ENCODE measurements around the gene SF3A2. TPM values are rescaled to one million over a fixed set of nuclear protein-coding genes. Genes with fewer than 3 reads are reported as not detected.

The SF3A2 gene
- total and polyA plus RNA-seq, 10 of the 15 experiments (the other 5 are each of a cell fraction or from before 2014, with no cell fraction given) = 0.33 to 143 (median 30.6) TPM

DNA sequence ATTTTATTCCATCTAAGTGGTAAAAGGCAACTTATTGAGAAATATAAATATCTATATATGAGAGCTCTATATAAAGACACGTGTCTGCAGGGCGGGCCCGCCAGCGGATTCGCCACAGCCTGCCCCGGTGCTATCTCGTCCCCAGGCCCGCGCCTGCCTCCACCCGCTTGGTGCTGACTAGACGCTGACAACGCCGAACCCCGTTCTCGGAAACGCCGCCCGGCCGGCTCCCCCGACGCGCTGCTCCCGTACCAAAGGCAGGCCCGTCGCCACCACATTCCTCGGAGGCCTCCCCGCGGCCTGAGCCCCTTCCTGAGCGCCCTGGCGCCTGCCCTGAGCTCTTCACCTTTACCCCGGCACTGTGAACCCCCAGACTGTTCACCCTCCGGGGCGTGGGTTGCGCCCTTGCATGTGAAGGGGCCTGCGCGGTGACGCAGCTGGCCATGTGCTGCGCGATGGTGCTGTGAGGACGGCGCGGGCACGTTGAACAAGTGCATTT is 6.5 kb upstream of the SF3A2 start:
- intact Hi-C loops (cut with micrococcal nuclease; ENCODE audit: unreplicated experiment) = loop anchor here (10.0 kb wide), 1 partner anchor 135 kb away; the partner anchor contains the start of genes IZUMO4 and MOB3A
- Histone ChIP-seq H3K4me3 (no peak overlapping the region), H3K4me2 (ENCODE audit: control insufficient read depth, insufficient read depth) (no peak overlapping the region), H3K9ac (ENCODE audit: control insufficient read depth, insufficient read depth, low read length) (no peak overlapping the region), H3K27ac (ENCODE audit: control insufficient read depth, insufficient read depth) (no peak overlapping the region), H2AFZ (ENCODE audit: control insufficient read depth, low read depth, low read length) (no peak overlapping the region), H3K36me3 (ENCODE audit: control insufficient read depth in 2 of 2, insufficient read depth in 2 of 2, low read length in 1 of 2) (peaks cover 0 to 40% of the 10 kb centered on the region in 2 experiments; a peak in 3 of 4 replicates), H4K20me1 (ENCODE audit: control insufficient read depth, insufficient read depth) (no peaks in the 10 kb centered on the region), H3K9me3 (replicated peaks; ENCODE audit: control insufficient read depth, insufficient read depth, low read length) (no peaks in the 10 kb centered on the region), H3K27me3 (replicated peaks in 1 of 2; ENCODE audit: control insufficient read depth in 2 of 2, insufficient read depth in 2 of 2, low read length in 1 of 2) (no peaks in the 10 kb centered on the region), H3K4me1 (ENCODE audit: control insufficient read depth, insufficient read depth, low read length) (peaks cover 12% of the 10 kb centered on the region), H3K79me2 (ENCODE audit: control insufficient read depth, insufficient read depth, low read length) (peaks cover 21% of the 10 kb centered on the region)
- ChIA-PET RAD21 (ENCODE audit: unreplicated experiment) (interaction anchor here (1.1 to 1.5 kb wide), 3 partner anchors 8 to 74 kb away, joined by 3 to 5 read pairs (median 3); no protein-coding TSS in a partner anchor), CTCF (interaction anchor here (0.7 to 1.0 kb wide), 3 partner anchors 59 to 76 kb away, joined by 3 to 4 read pairs (median 4); no protein-coding TSS in a partner anchor), SMC1A (ENCODE audit: uncharacterized antibody, unreplicated experiment) (interaction anchor here (0.6 kb wide), 1 partner anchor 44 kb away, joined by 3 read pairs; no protein-coding TSS in a partner anchor), POLR2A (interaction anchor here (0.5 to 0.6 kb wide), 2 partner anchors 18 to 58 kb away, joined by 3 to 4 read pairs; no protein-coding TSS in a partner anchor)
- ATAC-seq (no peak), DNase-seq (ENCODE audit: low read depth, low spot score) (no peak), FAIRE-seq (no peak)
- in situ Hi-C loops (cut with MboI) = loop anchor here (5.0 kb wide), 1 partner anchor 87 kb away; no protein-coding TSS in a partner anchor
- 99% methylated on average over 27 of the region's 43 CpGs for WGBS (ENCODE audit: insufficient coverage, insufficient replicate concordance, low lambda C conversion rate, missing lambda C conversion rate)
- no TSS peak for BruUV-seq (replicated peaks)
- TF ChIP-seq ZBED1 (IDR thresholded peaks at IDR 0.05; ENCODE audit: borderline replicate concordance) (no peak), ZNF622 (IDR thresholded peaks at IDR 0.05) (no peak), MEF2A (IDR thresholded peaks at IDR 0.05; ENCODE audit: insufficient read depth, low read depth, low read length) (no peak)

GRCh38 chr19:2230807-2231533 is 5.7 kb upstream of the SF3A2 start:
- TF ChIP-seq POLR2AphosphoS2 (IDR thresholded peaks at IDR 0.05; ENCODE audit: low read depth, low read length) (peak; percentile 57; the same call in 1 of the 2 replicates), IRF4 (IDR thresholded peaks at IDR 0.05; ENCODE audit: low read depth, low read length) (no peak), POLR2A (IDR thresholded peaks at IDR 0.05; ENCODE audit: low read depth, low read length) (peak; percentile 74), BACH1 (IDR thresholded peaks at IDR 0.05; ENCODE audit: borderline replicate concordance) (peak; percentile 30; the same call in 1 of the 2 replicates), POLR2AphosphoS5 (IDR thresholded peaks at IDR 0.05; ENCODE audit: low read length) (peak; percentile 59; the same call in 1 of the 2 replicates), RAD21 (IDR thresholded peaks at IDR 0.05; ENCODE audit: insufficient read depth, low read depth, low read length) (no peak)
- TF ChIP-seq, protein P1, sequence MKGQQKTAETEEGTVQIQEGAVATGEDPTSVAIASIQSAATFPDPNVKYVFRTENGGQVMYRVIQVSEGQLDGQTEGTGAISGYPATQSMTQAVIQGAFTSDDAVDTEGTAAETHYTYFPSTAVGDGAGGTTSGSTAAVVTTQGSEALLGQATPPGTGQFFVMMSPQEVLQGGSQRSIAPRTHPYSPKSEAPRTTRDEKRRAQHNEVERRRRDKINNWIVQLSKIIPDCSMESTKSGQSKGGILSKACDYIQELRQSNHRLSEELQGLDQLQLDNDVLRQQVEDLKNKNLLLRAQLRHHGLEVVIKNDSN (IDR thresholded peaks at IDR 0.05; ENCODE audit: borderline replicate concordance, extremely low read length, insufficient read depth, low read depth, low read length) = no peak
- TF ChIP-seq, protein P2, sequence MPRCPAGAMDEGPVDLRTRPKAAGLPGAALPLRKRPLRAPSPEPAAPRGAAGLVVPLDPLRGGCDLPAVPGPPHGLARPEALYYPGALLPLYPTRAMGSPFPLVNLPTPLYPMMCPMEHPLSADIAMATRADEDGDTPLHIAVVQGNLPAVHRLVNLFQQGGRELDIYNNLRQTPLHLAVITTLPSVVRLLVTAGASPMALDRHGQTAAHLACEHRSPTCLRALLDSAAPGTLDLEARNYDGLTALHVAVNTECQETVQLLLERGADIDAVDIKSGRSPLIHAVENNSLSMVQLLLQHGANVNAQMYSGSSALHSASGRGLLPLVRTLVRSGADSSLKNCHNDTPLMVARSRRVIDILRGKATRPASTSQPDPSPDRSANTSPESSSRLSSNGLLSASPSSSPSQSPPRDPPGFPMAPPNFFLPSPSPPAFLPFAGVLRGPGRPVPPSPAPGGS (IDR thresholded peaks at IDR 0.05; ENCODE audit: borderline replicate concordance, insufficient read depth, low read depth, low read length, poor library complexity, severe bottlenecking) = peak; percentile 25
- Histone ChIP-seq H2AFZ (ENCODE audit: control insufficient read depth, low read depth, low read length) (no peak overlapping the region), H3K4me3 (no peak overlapping the region), H3K79me2 (ENCODE audit: control insufficient read depth, insufficient read depth, low read length) (peaks cover 30% of the 10 kb centered on the region), H3K4me2 (ENCODE audit: control insufficient read depth, insufficient read depth) (no peak overlapping the region), H3K9ac (ENCODE audit: control insufficient read depth, insufficient read depth, low read length) (no peak overlapping the region), H3K9me3 (replicated peaks; ENCODE audit: control insufficient read depth, insufficient read depth, low read length) (no peaks in the 10 kb centered on the region), H3K4me1 (ENCODE audit: control insufficient read depth, insufficient read depth, low read length) (peaks cover 12% of the 10 kb centered on the region), H3K27me3 (replicated peaks in 1 of 2; ENCODE audit: control insufficient read depth in 2 of 2, insufficient read depth in 2 of 2, low read length in 1 of 2) (no peaks in the 10 kb centered on the region), H3K27ac (ENCODE audit: control insufficient read depth, insufficient read depth) (no peak overlapping the region), H4K20me1 (ENCODE audit: control insufficient read depth, insufficient read depth) (no peaks in the 10 kb centered on the region), H3K36me3 (ENCODE audit: control insufficient read depth in 2 of 2, insufficient read depth in 2 of 2, low read length in 1 of 2) (peaks cover 0 to 36% of the 10 kb centered on the region in 2 experiments; a peak in 3 of 4 replicates)
- ChIA-PET CTCF (interaction anchor here (0.7 kb wide), 1 partner anchor 77 kb away, joined by 4 read pairs; no protein-coding TSS in a partner anchor), POLR2A (interaction anchor here (0.6 kb wide), 1 partner anchor 72 kb away, joined by 3 read pairs; no protein-coding TSS in a partner anchor), RAD21 (ENCODE audit: unreplicated experiment) (interaction anchor here (0.8 to 1.3 kb wide), 3 partner anchors 63 to 161 kb away, joined by 3 to 4 read pairs (median 3); no protein-coding TSS in a partner anchor), SMC1A (ENCODE audit: uncharacterized antibody, unreplicated experiment) (no interaction called here)
- no peak for DNase-seq (ENCODE audit: low read depth, low spot score)
- in situ Hi-C loops (cut with MboI) (loop anchor here (5.0 kb wide), 1 partner anchor 86 kb away; no protein-coding TSS in a partner anchor), intact Hi-C loops (cut with micrococcal nuclease; ENCODE audit: unreplicated experiment) (loop anchor here (10.0 kb wide), 1 partner anchor 136 kb away; the partner anchor contains the start of genes IZUMO4 and MOB3A)
- FAIRE-seq = no peak
- ATAC-seq = no peak
- WGBS (ENCODE audit: insufficient coverage, insufficient replicate concordance, low lambda C conversion rate, missing lambda C conversion rate) = 93% methylated on average over 11 of the region's 12 CpGs
- BruUV-seq (replicated peaks) = no TSS peak
